ENCODE measurements around the gene UCK2. TPM values are rescaled to one million over a fixed set of nuclear protein-coding genes. Genes with fewer than 3 reads are reported as not detected.

UCK2 gene
- total RNA-seq, 1 donor from 2014 or later, result 30.3 TPM

GRCh38 chr1:165836664-165837482, 9.5 kb downstream of the UCK2 start:
- H3K4me1 ChIP-seq, result peaks cover 0 to 5% of the 10 kb centered on the region in 2 donors
- no peak for TF ChIP-seq CTCF (IDR thresholded peaks at IDR 0.05)
- H3K36me3 ChIP-seq, result no peaks in the 10 kb centered on the region
- H3K9me3 ChIP-seq, result no peaks in the 10 kb centered on the region
- DNase-seq (ENCODE audit: low spot score in 2 of 2), result no peak
- H3K27ac ChIP-seq, result no peak overlapping the region
- no peaks in the 10 kb centered on the region for H3K27me3 ChIP-seq
- no peak overlapping the region for H3K4me3 ChIP-seq
- intact Hi-C loops (cut with DNase I), result no loop called here

GRCh38 chr1:165837838-165838364, 10.5 kb downstream of the UCK2 start:
- no peak for TF ChIP-seq CTCF (IDR thresholded peaks at IDR 0.05)
- no peak overlapping the region for H3K27ac ChIP-seq
- H3K36me3 ChIP-seq, result no peaks in the 10 kb centered on the region
- H3K9me3 ChIP-seq, result no peaks in the 10 kb centered on the region
- intact Hi-C loops (cut with DNase I), result no loop called here
- no peaks in the 10 kb centered on the region for H3K27me3 ChIP-seq
- no peak overlapping the region for H3K4me3 ChIP-seq
- DNase-seq (ENCODE audit: low spot score in 2 of 2), result no peak
- H3K4me1 ChIP-seq, result peaks cover 0 to 8% of the 10 kb centered on the region in 2 donors

- no peaks in the 10 kb centered on the region for H3K27me3 ChIP-seq
- H3K27ac ChIP-seq, result no peak overlapping the region
- intact Hi-C loops (cut with DNase I), result no loop called here
- no peak for DNase-seq (ENCODE audit: low spot score in 2 of 2)
- TF ChIP-seq CTCF (IDR thresholded peaks at IDR 0.05), result no peak
- H3K36me3 ChIP-seq, result no peaks in the 10 kb centered on the region
- H3K4me1 ChIP-seq, result peaks cover 0 to 9% of the 10 kb centered on the region in 2 donors
- H3K4me3 ChIP-seq, result no peak overlapping the region
- no peaks in the 10 kb centered on the region for H3K9me3 ChIP-seq
Observed at GRCh38 chr1:165840423-165840822, 13.0 kb downstream of the UCK2 start.

GRCh38 chr1:165841582-165842017, 14.2 kb downstream of the UCK2 start:
- Histone ChIP-seq H3K36me3 (no peaks in the 10 kb centered on the region), H3K4me1 (peaks cover 0 to 9% of the 10 kb centered on the region in 2 donors), H3K27ac (no peak overlapping the region), H3K9me3 (no peaks in the 10 kb centered on the region), H3K4me3 (no peak overlapping the region), H3K27me3 (no peaks in the 10 kb centered on the region)
- intact Hi-C loops (cut with DNase I), result no loop called here
- TF ChIP-seq CTCF (IDR thresholded peaks at IDR 0.05), result no peak
- DNase-seq (ENCODE audit: low spot score in 2 of 2), result no peak

- no peak for TF ChIP-seq CTCF (IDR thresholded peaks at IDR 0.05)
- no peaks in the 10 kb centered on the region for H3K36me3 ChIP-seq
Observed at GRCh38 chr1:165842023-165842670, 14.7 kb downstream of the UCK2 start.

More at GRCh38 chr1:165842023-165842670, 14.7 kb downstream of the UCK2 start:
- no peak for DNase-seq (ENCODE audit: low spot score in 2 of 2)
- Histone ChIP-seq H3K27me3 (no peaks in the 10 kb centered on the region), H3K4me1 (peaks cover 0 to 9% of the 10 kb centered on the region in 2 donors), H3K27ac (no peak overlapping the region), H3K9me3 (no peaks in the 10 kb centered on the region), H3K4me3 (no peak overlapping the region)
- intact Hi-C loops (cut with DNase I), result no loop called here

All from ascending aorta (tissue), 2 donors.